Aorta (tissue), 5 donors: ENCODE measurements around the gene ST7. TPM values are rescaled to one million over a fixed set of nuclear protein-coding genes. Genes with fewer than 3 reads are reported as not detected.

ENCODE experiments used
- ATAC-seq: fragments of 200-7000 bp; cut with Tn5 transposase; one replicate; pipeline ENCODE4 v1.9.1; 2022; ENCODE audit warnings: moderate library complexity; ENCODE audit not compliant: low FRiP score
- DNase-seq, 2 donors: peaks; one replicate each; pipeline ENCODE4 v3.0.0-alpha.2; 2020
- H3K27ac ChIP-seq, 2 donors: one replicate each; pipeline ENCODE4 v1.5.1; 2013; ENCODE audit warnings: low read length in 2 of 2, mild to moderate bottlenecking in 2 of 2, moderate library complexity in 2 of 2, control low read depth in 1 of 2, inconsistent platforms in 1 of 2, low read depth in 1 of 2
- H3K27me3 ChIP-seq, 2 donors: one replicate each; pipeline ENCODE4 v1.6.1; 2013; ENCODE audit warnings: control low read depth in 1 of 2, low read length in 1 of 2, mild to moderate bottlenecking in 1 of 2, moderate library complexity in 1 of 2; ENCODE audit not compliant: insufficient read depth in 2 of 2, control insufficient read depth in 1 of 2
- H3K36me3 ChIP-seq, 2 donors: one replicate each; pipeline ENCODE4 v1.6.1; 2013; ENCODE audit warnings: control low read depth in 1 of 2, low read length in 1 of 2, mild to moderate bottlenecking in 1 of 2; ENCODE audit not compliant: insufficient read depth in 2 of 2, control insufficient read depth in 1 of 2
- H3K4me1 ChIP-seq, 2 donors: one replicate each; pipeline ENCODE4 v1.6.1; 2013; ENCODE audit warnings: low read length in 2 of 2, control low read depth in 1 of 2, mild to moderate bottlenecking in 1 of 2, moderate library complexity in 1 of 2; ENCODE audit not compliant: insufficient read depth in 2 of 2, control insufficient read depth in 1 of 2
- H3K4me3 ChIP-seq, 2 donors: one replicate each; pipeline ENCODE4 v1.5.1; 2013; ENCODE audit warnings: low read length in 2 of 2, control low read depth in 1 of 2, mild to moderate bottlenecking in 1 of 2
- H3K9me3 ChIP-seq: one replicate; pipeline ENCODE4 v1.6.1; 2013; ENCODE audit warnings: mild to moderate bottlenecking, low read length; ENCODE audit not compliant: control insufficient read depth
- WGBS, 2 donors: extraction: QIAGEN DNeasy Blood & Tissue Kit; methylation state at CpG; one replicate each; pipeline ENCODE4 v1.1.7; 2013; 5-methylcytosine and 5-hydroxymethylcytosine counted together
- intact Hi-C, 2 donors: fragments of 100-400 bp; cut with DNase I; formaldehyde crosslinking; loops; one replicate each; pipeline versions ENCODE4 v1.14.2 to v1.15.0; 2022
- microRNA-seq, 2 donors: library from miRNA; unstranded; fragments of <30 nt; microRNA quantifications; one replicate each; pipeline ENCODE4 v1.2.0, GENCODE V29; 2020
- polyA plus RNA-seq, 2 donors: library from polyadenylated mRNA; stranded (reverse); fragments of 200-250 nt; gene quantifications; one replicate each; pipeline ENCODE4 v1.2.3, GENCODE V29; 2013
- total RNA-seq, 2 donors: library from RNA; stranded (reverse); fragmentation: NEBNext Ultra II Directional; extraction: Animal tissue kit (Norgen Biotek cat#: 25700); gene quantifications; one replicate each; pipeline ENCODE4 v1.2.1, GENCODE V29; 2021
- donor health status: healthy with polysubstance abuse.
- donor health status: Bipolar disorder and iron deficiency.
- donor health status: DM: no; HTN: no; CAD: no.
- donor health status: DM: no; HTN: no; CAD: no.
- donor health status: DM: yes; HTN: yes; CAD: no.

The ST7 gene
- total and polyA plus RNA-seq, 4 donors = 24.2 to 35.3 (median 31.9) TPM

- Histone ChIP-seq H3K27ac (no peak overlapping the region), H3K27me3 (no peaks in the 10 kb centered on the region), H3K9me3 (peaks cover 1% of the 10 kb centered on the region), H3K4me1 (no peaks in the 10 kb centered on the region), H3K4me3 (no peak overlapping the region), H3K36me3 (no peaks in the 10 kb centered on the region)
- intact Hi-C loops = no loop called here
- ATAC-seq = no peak
- no peak for DNase-seq
- WGBS, 2 donors = 77 to 83% methylated on average over 3 of the region's 3 CpGs
Measured at GRCh38 chr7:117277576-117277975, 324.3 kb downstream of the ST7 start.

- Histone ChIP-seq H3K9me3 (peaks cover 1% of the 10 kb centered on the region), H3K27me3 (no peaks in the 10 kb centered on the region), H3K36me3 (no peaks in the 10 kb centered on the region), H3K4me1 (no peaks in the 10 kb centered on the region), H3K4me3 (no peak overlapping the region), H3K27ac (no peak overlapping the region)
- DNase-seq = no peak
- WGBS, 2 donors = 96 to 97% methylated on average over 10 of the region's 10 CpGs
- peak; percentile 19 for ATAC-seq
- intact Hi-C loops = no loop called here
Measured at GRCh38 chr7:117278040-117278439, 324.7 kb downstream of the ST7 start.

DNA sequence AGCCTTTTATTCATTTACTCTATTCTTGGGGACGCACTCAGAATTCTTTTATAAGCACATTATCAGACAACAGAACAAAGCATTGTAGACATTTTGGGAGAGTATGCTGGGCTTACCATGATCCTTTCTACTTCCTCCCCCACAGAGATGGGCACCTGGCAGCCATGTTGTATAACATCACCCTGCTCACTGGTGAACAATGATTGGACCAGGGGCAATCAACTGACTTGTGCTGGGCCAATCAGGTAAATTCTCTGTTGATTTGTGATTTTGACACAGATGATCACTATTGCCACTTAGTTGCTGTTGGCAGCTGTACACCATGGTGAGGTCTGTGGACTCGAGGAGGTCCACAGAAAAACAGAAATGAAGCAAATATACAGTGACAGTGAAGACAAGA is 325.9 kb downstream of the ST7 start:
- intact Hi-C loops = no loop called here
- no peak overlapping the region for H3K27ac ChIP-seq
- no peak for DNase-seq
- H3K36me3 ChIP-seq = no peaks in the 10 kb centered on the region
- H3K4me1 ChIP-seq = no peaks in the 10 kb centered on the region
- no peak overlapping the region for H3K4me3 ChIP-seq
- H3K27me3 ChIP-seq = no peaks in the 10 kb centered on the region
- ATAC-seq = no peak
- H3K9me3 ChIP-seq = peaks cover 1% of the 10 kb centered on the region
- 80 to 90% methylated on average over 2 of the region's 2 CpGs for WGBS, 2 donors

Small RNAs within 50 kb of the gene (microRNA-seq; reads per million reads assigned to microRNA genes)
- gene MIR6132 = 0 to 0.99 reads per million in 2 donors

Other genes with a start within 250 kb of the ST7 start
- 100 to 1,000 TPM; 256 to 345 TPM for gene CAPZA2, start 90.9 kb upstream of the ST7 start, total RNA-seq
- 100 to 1,000 TPM in 1 of 2 donors, 10 to 100 TPM in 1; 91.1 to 147 TPM for gene CAPZA2, start 90.9 kb upstream of the ST7 start, polyA plus RNA-seq